Endothelial cell of umbilical vein (primary cell): ENCODE results near the gene WNT8B. TPM values are rescaled to one million over a fixed set of nuclear protein-coding genes. Genes with fewer than 3 reads are reported as not detected.

ENCODE experiments used
- BruUV-seq: library from RNA; stranded (reverse); fragments of 400-500 nt; replicated peaks from 2 replicates; lab custom pipeline; 2021; lab: Mats Ljungman, UMichigan
- CTCF ChIA-PET: fragments of 300-600, 350-600 bp; sonication (Branson Sonifier 250); formaldehyde crosslinking; loops from one replicate; lab custom pipeline; 2021; ENCODE audit warnings: antibody characterized with exemption, inconsistent platforms; lab: Charles Lee
- POLR2A ChIA-PET: fragments of 300-600, 350-600 bp; sonication (Branson Sonifier 250); formaldehyde crosslinking; loops from one replicate; lab custom pipeline; 2021; ENCODE audit warnings: antibody characterized with exemption, inconsistent platforms; lab: Charles Lee
- DNase-seq: peaks from one replicate; pipeline ENCODE4 v3.0.0-alpha.2; 2011; ENCODE audit warnings: low read depth, low spot score
- FAIRE-seq: peaks from 2 replicates; lab custom pipeline; 2011; peaks lifted over from hg19 to GRCh38; lab: Jason Lieb, UNC
- H2AFZ ChIP-seq: 2 replicates; pipeline ENCODE4 v1.6.0; 2012; ENCODE audit warnings: low read depth, low read length, control low read depth, inconsistent platforms
- H3K27ac ChIP-seq: 2 replicates; pipeline ENCODE4 v1.5.1; 2011; ENCODE audit warnings: low read depth, mild to moderate bottlenecking, control low read depth, low read length, moderate library complexity; ENCODE audit not compliant: insufficient read depth
- H3K27me3 ChIP-seq, 2 experiments: 2 replicates each; pipeline versions ENCODE4 v1.6.0 to v1.6.1; 2011; ENCODE audit warnings: low read length in 2 of 2, mixed read lengths in 1 of 2; ENCODE audit not compliant: control insufficient read depth in 2 of 2, insufficient read depth in 2 of 2
- H3K36me3 ChIP-seq, 2 experiments: 2 replicates in 1 of 2; 3 replicates in 1 of 2; pipeline ENCODE4 v1.5.1; 2011; ENCODE audit warnings: low read length in 2 of 2, mild to moderate bottlenecking in 1 of 2, moderate library complexity in 1 of 2; ENCODE audit not compliant: control insufficient read depth in 2 of 2, insufficient read depth in 2 of 2; ENCODE audit errors: extremely low read depth in 1 of 2
- H3K4me1 ChIP-seq: 3 replicates; pipeline ENCODE4 v1.5.1; 2011; ENCODE audit warnings: mild to moderate bottlenecking, low read length; ENCODE audit not compliant: control insufficient read depth, insufficient read depth; ENCODE audit errors: extremely low read depth
- H3K4me2 ChIP-seq: 2 replicates; pipeline ENCODE4 v1.6.1; 2011; ENCODE audit warnings: low read length, control low read depth, mixed read lengths; ENCODE audit not compliant: insufficient read depth
- H3K4me3 ChIP-seq, 3 experiments: fragments of 200-600 bp in 1 of 3; sonication (generic), shearing (Covaris generic) in 1 of 3; replicated peaks in 1 of 3; 2 replicates each; pipeline ENCODE4 v1.5.1; 2011 to 2016; ENCODE audit warnings: control low read depth in 3 of 3, low read length in 3 of 3, mild to moderate bottlenecking in 2 of 3, inconsistent platforms in 1 of 3, low read depth in 1 of 3, moderate library complexity in 1 of 3; ENCODE audit not compliant: insufficient read depth in 1 of 3
- H3K79me2 ChIP-seq: 2 replicates; pipeline ENCODE4 v1.6.0; 2012; ENCODE audit warnings: low read length, inconsistent platforms; ENCODE audit not compliant: control insufficient read depth, insufficient read depth
- H3K9ac ChIP-seq: replicated peaks from 2 replicates; pipeline ENCODE3; 2011; ENCODE audit warnings: low read length, control low read depth; ENCODE audit not compliant: insufficient read depth; ENCODE audit errors: extremely low read depth
- H3K9me1 ChIP-seq: replicated peaks from 3 replicates; pipeline ENCODE4 v1.6.0; 2011; ENCODE audit warnings: mild to moderate bottlenecking, low read length; ENCODE audit not compliant: control insufficient read depth, insufficient read depth; ENCODE audit errors: extremely low read depth
- H3K9me3 ChIP-seq: replicated peaks from 2 replicates; pipeline ENCODE4 v1.5.1; 2012; ENCODE audit warnings: low read length, inconsistent platforms; ENCODE audit not compliant: control insufficient read depth, insufficient read depth
- H4K20me1 ChIP-seq: replicated peaks from 2 replicates; pipeline ENCODE3; 2011; ENCODE audit warnings: mild to moderate bottlenecking, low read length; ENCODE audit not compliant: control insufficient read depth, insufficient read depth; ENCODE audit errors: extremely low read depth
- CTCF ChIP-seq, 2 donors: IDR thresholded peaks; 1 replicate in 1 of 2; 2 replicates in 1 of 2; pipeline ENCODE4 v1.5.1; 2011; ENCODE audit warnings: low read length in 2 of 2, mild to moderate bottlenecking in 2 of 2, moderate library complexity in 2 of 2, control low read depth in 1 of 2, inconsistent platforms in 1 of 2, low read depth in 1 of 2; ENCODE audit not compliant: insufficient read depth in 1 of 2; ENCODE audit errors: extremely low read depth in 1 of 2
- MAX ChIP-seq: IDR thresholded peaks from 2 replicates; pipeline ENCODE4 v1.6.1; 2011; ENCODE audit not compliant: insufficient read depth, insufficient read length
- POLR2AphosphoS5 ChIP-seq: IDR thresholded peaks from 2 replicates; pipeline ENCODE4 v1.6.1; 2012; ENCODE audit warnings: low read depth, mild to moderate bottlenecking, control low read depth, low read length, moderate library complexity; ENCODE audit not compliant: insufficient read depth
- dilution Hi-C: fragments of 300-500 bp; cut with MboI; formaldehyde crosslinking; loops from one replicate; pipeline ENCODE4 v1.15.0; 2019; ENCODE audit warnings: low sequenced_read_pairs; ENCODE audit not compliant: extremely low pct_ligation_motif_present
- intact Hi-C: fragments of 100-400 bp; cut with micrococcal nuclease; formaldehyde crosslinking; loops from one replicate; pipeline ENCODE4 v1.10.0; 2022
- polyA plus RNA-seq, 4 experiments: library from polyadenylated mRNA; depleted of rRNA in 3 of 4; stranded (reverse) in 3 of 4; unstranded in 1 of 4; fragments of >200 nt; gene quantifications; 2 replicates each; pipeline versions ENCODE4 v1.2.1 to v1.2.3, GENCODE V29; 2011 to 2012; ENCODE audit warnings: missing spikeins in 1 of 4
- total RNA-seq: library from RNA; stranded (reverse); gene quantifications from 2 replicates; pipeline ENCODE4 v1.2.3, GENCODE V29; 2021

Gene WNT8B
- total and polyA plus RNA-seq, 2 donors (not counting 3 experiments of a cell fraction or from before 2014, with no cell fraction given) = not detected

GRCh38 chr10:100433253-100434240 lies 29.3 kb upstream of the WNT8B start:
- H2AFZ ChIP-seq = no peak overlapping the region
- POLR2A ChIA-PET = no interaction called here

More at GRCh38 chr10:100433253-100434240, 29.3 kb upstream of the WNT8B start:
- intact Hi-C loops (loop anchor here (1.0 to 5.0 kb wide), 9 partner anchors 49 to 586 kb away; no protein-coding TSS in a partner anchor), dilution Hi-C loops (loop anchor here (10.0 kb wide), 1 partner anchor 61 kb away; no protein-coding TSS in a partner anchor)
- CTCF ChIA-PET = interaction anchor here (0.6 to 6.2 kb wide), 21 partner anchors 9 to 588 kb away, joined by 3 to 110 read pairs (median 8); partner anchors contain the start of gene SCD
- no peak overlapping the region for H3K9ac ChIP-seq
- peak; percentile 93 for DNase-seq
- no peaks in the 10 kb centered on the region for H3K9me1 ChIP-seq
- no peaks in the 10 kb centered on the region for H3K4me1 ChIP-seq
- TF ChIP-seq MAX (no peak), POLR2AphosphoS5 (no peak), CTCF (IDR thresholded peaks at IDR 0.05; ENCODE audit: extremely low read depth in 1 of 2, insufficient read depth in 1 of 2, low read depth in 1 of 2, low read length in 2 of 2) (peak; percentile 91 to 100)
- H3K27me3 ChIP-seq = peaks cover 2% of the 10 kb centered on the region in 2 experiments
- no peaks in the 10 kb centered on the region for H3K9me3 ChIP-seq
- H3K36me3 ChIP-seq = no peaks in the 10 kb centered on the region
- no peak overlapping the region for H3K4me3 ChIP-seq
- no TSS peak for BruUV-seq
- no peak overlapping the region for H3K4me2 ChIP-seq
- H3K27ac ChIP-seq = no peak overlapping the region
- FAIRE-seq = peak; percentile 96
- no peaks in the 10 kb centered on the region for H4K20me1 ChIP-seq
- no peaks in the 10 kb centered on the region for H3K79me2 ChIP-seq
